K562 (cell line): ENCODE measurements around the gene NTM. TPM values are rescaled to one million over a fixed set of nuclear protein-coding genes. Genes with fewer than 3 reads are reported as not detected.

Source experiments
- ATAC-seq: fragments of 200-7000 bp; cut with Tn5 transposase; 3 replicates; pipeline ENCODE4 v1.9.1; 2020; ENCODE audit warnings: moderate library complexity
- BruUV-seq: library from RNA; stranded (reverse); fragments of 400-500 nt; replicated peaks from 2 replicates; lab custom pipeline; 2021; lab: Mats Ljungman, UMichigan
- CTCF ChIA-PET: fragments of 300-600 bp; formaldehyde crosslinking; extraction: SDS; loops from one replicate; lab custom pipeline; 2021; ENCODE audit warnings: low intra/inter-chr PET ratio; lab: Yijun Ruan, JAX
- POLR2A ChIA-PET: fragments of 300-600, 350-650 bp; sonication (Branson Sonifier 250); formaldehyde crosslinking; extraction: SDS; loops from one replicate; lab custom pipeline; 2021; ENCODE audit warnings: antibody characterized with exemption, inconsistent platforms; lab: Yijun Ruan, JAX
- DNase-seq, 4 experiments: peaks; one replicate each; pipeline versions ENCODE4 v3.0.0 to v3.0.0-alpha.2; 2011 to 2018; ENCODE audit warnings: low spot score in 3 of 4, mixed read lengths in 3 of 4; ENCODE audit errors: extremely low read depth in 1 of 4
- FAIRE-seq: peaks from 2 replicates; lab custom pipeline; 2011; peaks lifted over from hg19 to GRCh38; lab: Jason Lieb, UNC
- H2AFZ ChIP-seq: 2 replicates; pipeline ENCODE4 v1.6.0; 2011; ENCODE audit warnings: low read depth, low read length, control low read depth, inconsistent platforms
- H3K27ac ChIP-seq: fragments of 200-600 bp; 3 replicates; pipeline ENCODE4 v1.8.0; 2011; ENCODE audit warnings: low read depth, mild to moderate bottlenecking, control low read depth, inconsistent platforms, low read length, moderate library complexity, mixed read lengths; ENCODE audit errors: extremely low read depth
- H3K27me3 ChIP-seq, 2 experiments: fragments of 300-600 bp in 1 of 2; 2 replicates in 1 of 2; 3 replicates in 1 of 2; pipeline versions ENCODE4 v1.6.0 to v1.8.0; 2011; ENCODE audit warnings: inconsistent platforms in 2 of 2, low read length in 2 of 2, mild to moderate bottlenecking in 1 of 2, mixed read lengths in 1 of 2, moderate library complexity in 1 of 2; ENCODE audit not compliant: control insufficient read depth in 2 of 2, insufficient read depth in 2 of 2
- H3K36me3 ChIP-seq: fragments of 300-600 bp; 3 replicates; pipeline ENCODE4 v1.8.0; 2011; ENCODE audit warnings: mild to moderate bottlenecking, low read length, inconsistent platforms; ENCODE audit not compliant: control insufficient read depth, insufficient read depth
- H3K4me1 ChIP-seq, 2 experiments: fragments of 200-600 bp in 1 of 2; replicated peaks in 1 of 2; 2 replicates in 1 of 2; 3 replicates in 1 of 2; pipeline versions ENCODE4 v1.5.1 to v1.8.0; 2011; ENCODE audit warnings: inconsistent platforms in 2 of 2, low read length in 2 of 2, mild to moderate bottlenecking in 1 of 2, mixed read lengths in 1 of 2, moderate library complexity in 1 of 2; ENCODE audit not compliant: control insufficient read depth in 2 of 2, insufficient read depth in 2 of 2
- H3K4me2 ChIP-seq: 2 replicates; pipeline ENCODE4 v1.6.1; 2011; ENCODE audit warnings: low read length, control low read depth, inconsistent platforms, mixed read lengths; ENCODE audit not compliant: insufficient read depth
- H3K4me3 ChIP-seq: fragments of 200-600 bp; sonication (generic), shearing (Covaris generic); 2 replicates; pipeline ENCODE4 v1.5.1; 2016; ENCODE audit warnings: control low read depth, inconsistent platforms
- H3K79me2 ChIP-seq: fragments of 200-600 bp; 3 replicates; pipeline ENCODE4 v1.8.0; 2011; ENCODE audit warnings: low read length, inconsistent platforms; ENCODE audit not compliant: control insufficient read depth, insufficient read depth
- H3K9ac ChIP-seq, 2 experiments: 2 replicates each; pipeline versions ENCODE4 v1.6.0 to v1.6.1; 2011; ENCODE audit warnings: low read depth in 2 of 2, low read length in 2 of 2, control low read depth in 1 of 2, inconsistent platforms in 1 of 2, mild to moderate bottlenecking in 1 of 2, mixed read lengths in 1 of 2; ENCODE audit not compliant: insufficient read depth in 1 of 2
- H3K9me1 ChIP-seq: one replicate; pipeline ENCODE4 v1.6.0; 2011; ENCODE audit warnings: inconsistent platforms, mild to moderate bottlenecking, low read length, moderate library complexity; ENCODE audit not compliant: control insufficient read depth, insufficient read depth
- H3K9me3 ChIP-seq: replicated peaks from 2 replicates; pipeline ENCODE4 v1.5.1; 2011; ENCODE audit warnings: low read depth, low read length, inconsistent platforms; ENCODE audit not compliant: control insufficient read depth, insufficient read depth
- H4K20me1 ChIP-seq: replicated peaks from 2 replicates; pipeline ENCODE4 v1.6.1; 2011; ENCODE audit warnings: low read length, inconsistent platforms, mixed read lengths; ENCODE audit not compliant: control insufficient read depth, insufficient read depth
- CTBP1 ChIP-seq: fragments of 450-650 bp; IDR thresholded peaks from 2 replicates; pipeline ENCODE4 v1.6.1; 2016; ENCODE audit warnings: borderline replicate concordance
- ELF2 ChIP-seq: fragments of 250-450 bp; sonication (Bioruptor Pico); IDR thresholded peaks from 2 replicates; pipeline ENCODE4 v1.5.0; 2021; ENCODE audit warnings: mild to moderate bottlenecking
- EWSR1 ChIP-seq: fragments of 450-650 bp; IDR thresholded peaks from 2 replicates; pipeline ENCODE4 v1.6.1; 2018; ENCODE audit warnings: borderline replicate concordance, mild to moderate bottlenecking, low read depth, moderate library complexity; ENCODE audit not compliant: partially characterized antibody
- HDAC8 ChIP-seq: fragments of 450-650 bp; IDR thresholded peaks from 2 replicates; pipeline ENCODE4 v1.6.1; 2016; ENCODE audit warnings: mild to moderate bottlenecking, missing genetic modification characterization, moderate library complexity, missing compliant biosample characterization
- HNRNPL ChIP-seq: fragments of 200-400 bp; formaldehyde crosslinking; IDR thresholded peaks from 2 replicates; pipeline ENCODE4 v1.6.1; 2017; ENCODE audit warnings: low read depth, mild to moderate bottlenecking, low read length
- MCM7 ChIP-seq, 2 experiments: fragments of 450-650 bp; IDR thresholded peaks; 2 replicates each; pipeline ENCODE4 v1.6.1; 2016 to 2018
- MEF2A ChIP-seq: IDR thresholded peaks from 2 replicates; pipeline ENCODE4 v1.6.1; 2011; ENCODE audit warnings: low read depth, mild to moderate bottlenecking, low read length, moderate library complexity; ENCODE audit not compliant: control insufficient read depth
- NFYB ChIP-seq: IDR thresholded peaks from 2 replicates; pipeline ENCODE4 v1.6.1; 2011; ENCODE audit warnings: mild to moderate bottlenecking, moderate library complexity; ENCODE audit not compliant: insufficient read length; ENCODE audit errors: extremely low read depth
- PYGO2 ChIP-seq: fragments of 450-650 bp; IDR thresholded peaks from 2 replicates; pipeline ENCODE4 v1.6.1; 2016; ENCODE audit warnings: mild to moderate bottlenecking, missing genetic modification characterization, moderate library complexity, missing compliant biosample characterization
- RB1 ChIP-seq: fragments of 450-650 bp; IDR thresholded peaks from 2 replicates; pipeline ENCODE4 v1.6.1; 2017; ENCODE audit warnings: low read depth, mild to moderate bottlenecking
- RBBP5 ChIP-seq: fragments of 200-600 bp; sonication (generic); IDR thresholded peaks from 2 replicates; pipeline ENCODE4 v1.6.1; 2012; ENCODE audit warnings: borderline replicate concordance, mild to moderate bottlenecking, low read length, control low read depth, inconsistent platforms; ENCODE audit not compliant: insufficient read depth, poor library complexity, severe bottlenecking
- RBM34 ChIP-seq: fragments of 200-400 bp; formaldehyde crosslinking; IDR thresholded peaks from 2 replicates; pipeline ENCODE4 v1.6.1; 2018; ENCODE audit warnings: low read length, borderline replicate concordance; ENCODE audit not compliant: insufficient read depth
- TAF7 ChIP-seq: fragments of 450-650 bp; IDR thresholded peaks from 2 replicates; pipeline ENCODE4 v1.6.1; 2016; ENCODE audit warnings: missing genetic modification characterization, missing compliant biosample characterization
- TBL1XR1 ChIP-seq, 2 experiments: IDR thresholded peaks; 2 replicates each; pipeline ENCODE4 v1.6.1; 2012; ENCODE audit warnings: improper control_type of control experiment in 2 of 2, low read length in 2 of 2, mild to moderate bottlenecking in 1 of 2
- ZNF395 ChIP-seq: fragments of 200-800 bp; sonication (Bioruptor generic); IDR thresholded peaks from 2 replicates; pipeline ENCODE4 v1.6.1; 2017; ENCODE audit warnings: missing genetic modification characterization, missing compliant biosample characterization
- WGBS: fragments of 100-300 bp; shearing (Covaris generic); methylation state at CpG from one replicate; pipeline ENCODE4 v1.1.6; 2016; ENCODE audit warnings: low coverage, mixed read lengths; ENCODE audit not compliant: insufficient coverage; ENCODE audit errors: missing lambda C conversion rate; 5-methylcytosine and 5-hydroxymethylcytosine counted together
- in situ Hi-C: fragments of 300-500 bp; cut with MboI; formaldehyde crosslinking; loops from 4 replicates; pipeline ENCODE4 v1.15.0; 2018; ENCODE audit warnings: inconsistent platforms, mixed read lengths
- intact Hi-C: fragments of 100-400 bp; cut with micrococcal nuclease; formaldehyde crosslinking; loops from 2 replicates; pipeline ENCODE4 v1.14.2; 2022
- polyA plus RNA-seq, 8 experiments: library from polyadenylated mRNA; depleted of rRNA in 4 of 8; stranded (reverse) in 5 of 8; unstranded in 3 of 8; fragments of >200 nt; fragmentation: Nextera tagmentation in 2 of 8; fragmentation: Illumina TruSeq in 1 of 8; extraction: Ambion mirVana in 2 of 8; extraction: Trizol in 1 of 8; gene quantifications; 2 replicates each; pipeline versions ENCODE4 v1.2.1 to v1.2.3, GENCODE V29; 2011 to 2014; ENCODE audit warnings: inconsistent platforms in 1 of 8, missing spikeins in 1 of 8
- total RNA-seq, 7 experiments: library from RNA; depleted of rRNA in 6 of 7; stranded (reverse); fragments of >200 nt in 6 of 7; fragmentation: Illumina TruSeq in 2 of 7; extraction: Trizol in 2 of 7; gene quantifications; 2 replicates each; pipeline versions ENCODE4 v1.2.1 to v1.2.3, GENCODE V29; 2011 to 2021; ENCODE audit warnings: low replicate concordance in 1 of 7
- TF ChIP-seq, protein P1 (sequence below), 2 experiments: fragments of 450-650 bp in 1 of 2; sonication (generic) in 1 of 2; formaldehyde crosslinking; conservative IDR thresholded peaks; 2 replicates each; pipeline versions ENCODE4 v1.4.0 to v1.8.1; 2020 to 2022; ENCODE audit warnings: mild to moderate bottlenecking in 1 of 2, missing genetic modification reagents in 1 of 2
- TF ChIP-seq, protein P2 (sequence below): fragments of 250-450 bp; sonication (Bioruptor Pico); IDR thresholded peaks from 2 replicates; pipeline ENCODE4 v1.5.0; 2020; ENCODE audit warnings: mild to moderate bottlenecking
- TF ChIP-seq, protein P3 (sequence below): fragments of 250-450 bp; sonication (Bioruptor Pico); IDR thresholded peaks from 2 replicates; pipeline ENCODE4 v1.5.0; 2021

The NTM gene
- total and polyA plus RNA-seq, 9 of the 15 experiments (the other 6 are each of a cell fraction or from before 2014, with no cell fraction given) = not detected

DNA sequence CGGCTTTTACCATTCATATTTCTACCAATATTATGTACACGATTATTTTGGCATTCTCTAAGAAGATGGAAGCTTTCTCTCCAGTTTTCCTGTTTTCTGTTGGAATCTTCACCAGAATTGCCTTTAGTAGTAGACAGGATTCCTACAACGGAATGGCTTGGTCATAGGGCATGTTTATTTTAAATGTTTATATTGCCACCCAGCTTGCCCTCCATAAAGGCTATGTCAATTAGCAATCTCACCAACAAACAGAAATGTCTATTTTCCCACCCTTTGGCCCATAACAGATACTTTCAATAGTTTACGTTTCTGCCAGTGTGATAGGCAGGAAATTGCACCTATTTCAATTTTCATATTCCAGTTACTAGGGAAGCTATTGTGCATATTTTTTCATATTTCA is 893.5 kb downstream of the NTM start:
- WGBS = 0% methylated on average over 4 of the region's 4 CpGs
- no peaks in the 10 kb centered on the region for H4K20me1 ChIP-seq
- intact Hi-C loops (no loop called here), in situ Hi-C loops (no loop called here)
- FAIRE-seq (no peak), DNase-seq (no peak), ATAC-seq (no peak)
- no peaks in the 10 kb centered on the region for H3K9me1 ChIP-seq
- no peaks in the 10 kb centered on the region for H3K9me3 ChIP-seq
- no peak overlapping the region for H3K27ac ChIP-seq
- H3K27me3 ChIP-seq = no peaks in the 10 kb centered on the region
- H3K4me1 ChIP-seq = no peaks in the 10 kb centered on the region
- H3K9ac ChIP-seq = no peak overlapping the region
- ChIA-PET POLR2A (no interaction called here), CTCF (no interaction called here)
- no peaks in the 10 kb centered on the region for H3K79me2 ChIP-seq
- no peak overlapping the region for H3K4me3 ChIP-seq
- H3K4me2 ChIP-seq = no peak overlapping the region
- no peak overlapping the region for H2AFZ ChIP-seq
- no TSS peak for BruUV-seq
- H3K36me3 ChIP-seq = no peaks in the 10 kb centered on the region
- TF ChIP-seq RB1 (no peak), EWSR1 (no peak), RBM34 (no peak), ZNF395 (CRISPR knock-in tag) (no peak), TBL1XR1 (IDR thresholded peaks at IDR 0.05; ENCODE audit: low read length in 2 of 2) (no peak), HDAC8 (tag) (no peak), TAF7 (no peak), ELF2 (CRISPR knock-in tag) (no peak), PYGO2 (tag) (no peak), HNRNPL (no peak), NFYB (no peak), MCM7 (IDR thresholded peaks at IDR 0.05) (no peak), RBBP5 (no peak), MEF2A (no peak), CTBP1 (no peak)
- TF ChIP-seq, protein P1, sequence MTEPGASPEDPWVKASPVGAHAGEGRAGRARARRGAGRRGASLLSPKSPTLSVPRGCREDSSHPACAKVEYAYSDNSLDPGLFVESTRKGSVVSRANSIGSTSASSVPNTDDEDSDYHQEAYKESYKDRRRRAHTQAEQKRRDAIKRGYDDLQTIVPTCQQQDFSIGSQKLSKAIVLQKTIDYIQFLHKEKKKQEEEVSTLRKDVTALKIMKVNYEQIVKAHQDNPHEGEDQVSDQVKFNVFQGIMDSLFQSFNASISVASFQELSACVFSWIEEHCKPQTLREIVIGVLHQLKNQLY (CRISPR knock-in tag; conservative IDR thresholded peaks at IDR 0.05) = no peak
- TF ChIP-seq, protein P2, sequence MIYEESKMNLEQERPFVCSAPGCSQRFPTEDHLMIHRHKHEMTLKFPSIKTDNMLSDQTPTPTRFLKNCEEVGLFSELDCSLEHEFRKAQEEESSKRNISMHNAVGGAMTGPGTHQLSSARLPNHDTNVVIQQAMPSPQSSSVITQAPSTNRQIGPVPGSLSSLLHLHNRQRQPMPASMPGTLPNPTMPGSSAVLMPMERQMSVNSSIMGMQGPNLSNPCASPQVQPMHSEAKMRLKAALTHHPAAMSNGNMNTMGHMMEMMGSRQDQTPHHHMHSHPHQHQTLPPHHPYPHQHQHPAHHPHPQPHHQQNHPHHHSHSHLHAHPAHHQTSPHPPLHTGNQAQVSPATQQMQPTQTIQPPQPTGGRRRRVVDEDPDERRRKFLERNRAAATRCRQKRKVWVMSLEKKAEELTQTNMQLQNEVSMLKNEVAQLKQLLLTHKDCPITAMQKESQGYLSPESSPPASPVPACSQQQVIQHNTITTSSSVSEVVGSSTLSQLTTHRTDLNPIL (CRISPR knock-in tag) = no peak
- TF ChIP-seq, protein P3, sequence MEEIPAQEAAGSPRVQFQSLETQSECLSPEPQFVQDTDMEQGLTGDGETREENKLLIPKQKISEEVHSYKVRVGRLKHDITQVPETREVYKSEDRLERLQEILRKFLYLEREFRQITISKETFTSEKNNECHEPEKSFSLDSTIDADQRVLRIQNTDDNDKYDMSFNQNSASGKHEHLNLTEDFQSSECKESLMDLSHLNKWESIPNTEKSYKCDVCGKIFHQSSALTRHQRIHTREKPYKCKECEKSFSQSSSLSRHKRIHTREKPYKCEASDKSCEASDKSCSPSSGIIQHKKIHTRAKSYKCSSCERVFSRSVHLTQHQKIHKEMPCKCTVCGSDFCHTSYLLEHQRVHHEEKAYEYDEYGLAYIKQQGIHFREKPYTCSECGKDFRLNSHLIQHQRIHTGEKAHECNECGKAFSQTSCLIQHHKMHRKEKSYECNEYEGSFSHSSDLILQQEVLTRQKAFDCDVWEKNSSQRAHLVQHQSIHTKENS (CRISPR knock-in tag) = no peak
